ENCODE measurements around the gene GRB7.
"Not testable (repeated sequence)": the region's sequence is repeated elsewhere in the genome, so short reads cannot be mapped to it uniquely, and the experiment has no call there.

Gene GRB7

DNA sequence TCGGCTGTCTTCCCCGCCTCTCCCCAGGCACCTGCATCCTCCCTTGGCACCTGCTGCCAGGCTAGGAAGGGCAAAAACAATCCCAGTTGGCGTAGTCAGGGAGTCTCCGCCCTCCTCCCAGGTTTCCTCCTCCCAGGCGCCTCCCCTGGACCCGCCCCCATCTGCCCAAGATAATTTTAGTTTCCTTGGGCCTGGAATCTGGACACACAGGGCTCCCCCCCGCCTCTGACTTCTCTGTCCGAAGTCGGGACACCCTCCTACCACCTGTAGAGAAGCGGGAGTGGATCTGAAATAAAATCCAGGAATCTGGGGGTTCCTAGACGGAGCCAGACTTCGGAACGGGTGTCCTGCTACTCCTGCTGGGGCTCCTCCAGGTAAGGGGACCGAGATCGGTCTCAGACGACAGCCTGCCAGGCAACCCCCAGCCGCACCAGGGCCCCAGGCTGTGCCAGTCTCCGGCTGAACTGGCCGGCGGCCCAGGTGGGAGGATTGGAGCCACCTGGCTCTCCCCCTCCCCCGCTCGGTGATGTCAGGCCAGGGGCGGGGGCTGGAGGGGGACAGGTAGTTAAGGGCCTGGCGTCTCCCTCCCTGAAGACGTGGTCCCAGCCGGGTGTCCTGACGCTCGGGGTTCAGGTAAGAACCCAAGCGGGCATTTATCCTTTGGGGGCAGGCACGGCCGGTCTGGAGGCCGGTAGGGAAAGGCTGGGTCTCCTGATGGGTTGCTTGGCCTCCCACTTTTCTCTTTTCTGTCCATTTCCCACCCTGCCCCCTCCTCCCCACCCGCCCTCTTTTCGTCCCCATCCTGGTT, at the start of gene GRB7:
GRB7 (plus strand) TSS at position 179 of the 808 bp plus-strand sequence. CDS start 4,364 bp downstream, outside the sequence.
- no peak for DNase-seq (ENCODE audit: low spot score)

DNA sequence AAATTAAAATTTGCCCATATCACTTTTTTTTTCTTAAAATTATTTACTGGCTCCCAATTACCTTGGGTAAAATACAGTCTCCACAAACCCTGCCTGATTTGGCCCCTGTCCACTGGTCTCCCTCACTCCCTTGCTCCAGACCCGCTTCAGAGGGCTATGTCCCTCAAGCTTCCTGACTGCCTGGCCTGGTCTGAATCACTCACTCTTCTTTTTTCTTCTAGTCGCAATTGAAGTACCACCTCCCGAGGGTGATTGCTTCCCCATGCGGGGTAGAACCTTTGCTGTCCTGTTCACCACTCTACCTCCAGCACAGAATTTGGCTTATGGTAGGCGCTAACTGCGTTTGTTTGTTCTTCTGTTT, 49.3 kb upstream of the GRB7 start:
- no peak for DNase-seq (ENCODE audit: low spot score)

DNA sequence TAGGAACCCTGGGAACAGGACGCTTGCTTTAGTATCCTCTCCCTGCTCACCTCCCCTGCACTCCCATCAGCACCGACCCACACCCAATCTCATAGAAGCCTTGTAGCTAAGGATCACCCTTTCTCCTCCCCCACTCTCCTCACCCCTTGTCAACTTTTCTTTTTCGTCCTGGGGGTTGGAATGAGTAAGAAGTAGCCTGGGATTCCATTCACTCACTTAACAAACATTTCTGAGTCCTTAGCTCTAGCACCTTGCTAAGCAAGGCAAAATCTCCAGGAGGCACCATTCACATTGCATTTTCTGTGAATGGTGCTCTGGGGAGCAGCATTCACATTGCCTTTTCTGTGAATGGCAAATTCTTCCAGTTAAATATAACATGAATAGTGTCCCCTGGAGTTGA, 48.8 kb upstream of the GRB7 start:
- no peak for DNase-seq (ENCODE audit: low spot score)

- DNase-seq (ENCODE audit: low spot score), result no peak
These were observed 43.1 kb upstream of the GRB7 start for GRCh38 chr17:39694593-39694992.

DNA sequence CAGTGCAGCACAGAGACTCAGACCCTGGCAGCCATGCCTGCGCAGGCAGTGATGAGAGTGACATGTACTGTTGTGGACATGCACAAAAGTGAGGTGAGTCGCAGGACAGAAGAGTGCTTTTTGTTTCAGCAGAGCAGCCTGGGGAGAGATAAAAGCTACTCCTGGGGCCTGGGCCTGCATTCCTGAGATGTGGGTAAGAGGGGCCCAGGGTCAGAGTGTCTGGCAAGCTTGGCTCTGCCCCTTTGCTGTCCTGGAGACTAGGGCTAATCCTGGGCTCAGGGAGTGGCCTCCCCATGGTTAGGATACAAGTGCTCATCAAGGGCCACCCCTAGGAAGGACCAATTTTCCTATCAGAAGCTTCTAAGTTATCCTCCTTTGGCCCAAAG, 42.7 kb upstream of the GRB7 start:
- no peak for DNase-seq (ENCODE audit: low spot score)

GRCh38 chr17:39696731-39697130, 41.0 kb upstream of the GRB7 start:
- no peak for DNase-seq (ENCODE audit: low spot score)

DNA sequence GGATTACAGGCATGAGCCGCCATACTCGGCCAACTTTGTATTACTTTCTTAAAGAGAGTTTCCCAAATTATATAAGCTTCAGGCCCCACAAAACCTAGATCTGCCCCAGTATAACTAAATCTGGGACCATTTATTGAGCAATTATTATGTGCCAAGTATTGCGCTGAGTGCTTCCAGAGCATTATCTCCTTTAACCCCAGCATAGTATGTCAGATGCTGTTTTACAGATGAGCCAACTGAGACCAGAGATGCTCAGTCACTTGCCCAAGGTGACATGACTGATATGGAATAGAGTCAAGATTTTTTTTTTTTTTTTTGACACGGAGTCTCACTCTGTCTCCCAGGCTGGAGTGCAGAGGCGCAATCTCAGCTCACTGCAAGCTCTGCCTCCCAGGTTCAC, 39.8 kb upstream of the GRB7 start:
- DNase-seq (ENCODE audit: low spot score), result no peak

- not testable (repeated sequence) for DNase-seq (ENCODE audit: low spot score)
These were observed 38.5 kb upstream of the GRB7 start for GRCh38 chr17:39699157-39699817.

GRCh38 chr17:39699818-39700147, 38.0 kb upstream of the GRB7 start, which contains the start of gene ERBB2:
Gene ERBB2 (plus strand): TSS chr17:39700064. CDS start chr17:39700239, 175 bp downstream.
- DNase-seq (ENCODE audit: low spot score), result no peak

DNA sequence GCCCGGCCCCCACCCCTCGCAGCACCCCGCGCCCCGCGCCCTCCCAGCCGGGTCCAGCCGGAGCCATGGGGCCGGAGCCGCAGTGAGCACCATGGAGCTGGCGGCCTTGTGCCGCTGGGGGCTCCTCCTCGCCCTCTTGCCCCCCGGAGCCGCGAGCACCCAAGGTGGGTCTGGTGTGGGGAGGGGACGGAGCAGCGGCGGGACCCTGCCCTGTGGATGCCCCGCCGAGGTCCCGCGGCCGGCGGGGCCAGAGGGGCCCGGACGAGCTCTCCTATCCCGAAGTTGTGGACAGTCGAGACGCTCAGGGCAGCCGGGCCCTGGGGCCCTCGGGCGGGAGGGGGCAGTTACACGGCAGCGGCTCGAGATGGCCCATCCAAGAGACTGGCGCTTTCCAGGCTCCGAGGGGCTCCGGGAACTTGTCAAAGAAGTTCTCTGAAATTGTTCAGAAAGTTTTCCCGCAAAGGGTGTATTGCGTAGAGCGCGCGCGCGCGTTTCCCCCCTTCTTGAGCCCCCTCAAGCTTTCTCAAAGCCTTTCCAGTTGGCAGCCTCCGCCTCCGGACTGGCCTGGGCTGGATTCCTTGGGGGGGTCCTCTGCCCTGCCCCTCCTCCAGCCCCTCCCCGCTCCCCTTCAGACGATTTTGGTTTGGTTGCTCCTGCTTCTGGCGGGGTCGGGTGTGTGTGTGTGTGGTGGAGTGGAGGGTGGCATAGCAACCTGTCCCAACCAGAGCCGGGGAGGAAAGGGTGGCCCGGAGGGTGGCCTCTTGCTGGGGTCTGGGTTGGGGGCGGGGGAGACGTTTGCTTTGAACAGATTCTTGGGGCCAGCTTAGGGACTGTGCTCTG, 37.4 kb upstream of the GRB7 start:
- no peak for DNase-seq (ENCODE audit: low spot score)

- no peak for DNase-seq (ENCODE audit: low spot score)
These were observed 36.5 kb upstream of the GRB7 start for GRCh38 chr17:39701012-39701783.

DNA sequence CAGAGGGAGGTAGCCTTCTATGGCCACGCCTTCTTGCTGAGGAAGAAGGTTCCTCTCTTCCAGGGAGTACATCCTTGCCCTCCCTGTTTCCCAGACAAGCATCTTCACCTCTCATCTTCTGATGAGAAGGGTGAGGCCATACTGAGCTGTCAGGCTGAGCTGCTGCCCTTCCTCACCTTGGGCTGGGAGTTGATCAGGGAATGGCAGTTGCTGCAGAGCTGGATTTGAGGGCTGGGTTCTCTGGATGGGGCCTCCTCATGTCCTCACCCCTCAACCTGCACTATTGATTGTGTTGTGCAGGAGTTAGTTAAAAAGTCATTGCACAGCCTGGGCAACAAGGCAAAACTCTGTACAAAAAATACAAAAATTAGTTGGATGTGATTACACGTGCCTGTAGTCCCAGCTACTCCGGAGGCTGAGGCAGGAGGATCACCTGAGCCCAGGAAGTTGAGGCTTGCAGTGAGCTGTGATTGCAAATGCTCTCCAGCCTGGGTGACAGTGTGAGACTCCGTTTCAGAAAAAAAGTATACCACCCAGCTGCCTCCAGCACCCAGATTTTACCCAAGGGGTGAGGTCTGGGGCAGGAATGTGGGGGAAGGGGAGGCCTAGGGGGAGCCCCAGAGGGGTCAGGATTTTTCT, 35.8 kb upstream of the GRB7 start:
- DNase-seq (ENCODE audit: low spot score), result no peak

- DNase-seq (ENCODE audit: low spot score), result no peak
These were observed 34.5 kb upstream of the GRB7 start for GRCh38 chr17:39702901-39703893.

GRCh38 chr17:39703913-39704312, 33.8 kb upstream of the GRB7 start:
- no peak for DNase-seq (ENCODE audit: low spot score)

GRCh38 chr17:39704821-39705551, 32.8 kb upstream of the GRB7 start:
- DNase-seq (ENCODE audit: low spot score), result no peak

DNA sequence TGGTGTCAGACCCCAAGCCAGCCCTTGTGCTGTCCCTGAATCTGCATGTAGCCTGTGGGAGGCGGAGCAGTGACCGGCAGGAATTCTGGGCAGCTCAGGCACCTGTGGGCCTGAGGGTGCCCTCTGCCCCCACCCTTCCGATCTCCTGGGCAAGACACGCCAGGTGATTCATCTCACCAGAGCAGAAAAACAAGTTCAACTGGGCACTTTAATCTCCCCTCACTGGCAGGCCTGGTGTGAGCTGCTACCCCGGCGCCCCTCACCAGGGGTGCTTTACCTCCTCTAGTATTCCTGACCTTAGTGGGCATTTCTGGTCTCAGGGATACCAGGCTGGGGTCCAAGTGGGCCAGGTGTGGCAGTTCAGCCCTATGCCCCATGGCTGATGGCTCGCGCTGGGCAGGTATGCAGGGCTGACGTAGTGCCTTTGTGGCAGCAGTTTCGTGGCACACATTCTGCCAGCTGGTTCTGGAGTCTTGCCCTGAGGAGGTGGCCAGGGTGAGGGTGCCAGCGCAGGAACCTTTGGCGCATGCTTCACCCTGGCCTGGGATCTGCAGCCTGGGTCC, 31.9 kb upstream of the GRB7 start:
- no peak for DNase-seq (ENCODE audit: low spot score)

GRCh38 chr17:39706383-39706782, 31.4 kb upstream of the GRB7 start:
- no peak for DNase-seq (ENCODE audit: low spot score)

DNA sequence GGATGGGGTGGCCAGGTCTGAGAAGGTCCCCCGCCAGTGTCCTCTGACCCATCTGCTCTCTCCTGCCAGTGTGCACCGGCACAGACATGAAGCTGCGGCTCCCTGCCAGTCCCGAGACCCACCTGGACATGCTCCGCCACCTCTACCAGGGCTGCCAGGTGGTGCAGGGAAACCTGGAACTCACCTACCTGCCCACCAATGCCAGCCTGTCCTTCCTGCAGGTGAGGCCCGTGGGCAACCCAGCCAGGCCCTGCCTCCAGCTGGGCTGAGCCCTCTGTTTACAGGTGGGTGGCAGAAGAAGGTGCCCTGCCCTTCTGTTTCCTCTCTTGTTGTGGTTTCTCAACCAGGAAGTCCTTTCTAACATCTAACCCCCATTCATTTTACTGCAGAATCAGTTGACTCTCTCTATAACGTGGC, 30.8 kb upstream of the GRB7 start:
- DNase-seq (ENCODE audit: low spot score), result no peak

DNA sequence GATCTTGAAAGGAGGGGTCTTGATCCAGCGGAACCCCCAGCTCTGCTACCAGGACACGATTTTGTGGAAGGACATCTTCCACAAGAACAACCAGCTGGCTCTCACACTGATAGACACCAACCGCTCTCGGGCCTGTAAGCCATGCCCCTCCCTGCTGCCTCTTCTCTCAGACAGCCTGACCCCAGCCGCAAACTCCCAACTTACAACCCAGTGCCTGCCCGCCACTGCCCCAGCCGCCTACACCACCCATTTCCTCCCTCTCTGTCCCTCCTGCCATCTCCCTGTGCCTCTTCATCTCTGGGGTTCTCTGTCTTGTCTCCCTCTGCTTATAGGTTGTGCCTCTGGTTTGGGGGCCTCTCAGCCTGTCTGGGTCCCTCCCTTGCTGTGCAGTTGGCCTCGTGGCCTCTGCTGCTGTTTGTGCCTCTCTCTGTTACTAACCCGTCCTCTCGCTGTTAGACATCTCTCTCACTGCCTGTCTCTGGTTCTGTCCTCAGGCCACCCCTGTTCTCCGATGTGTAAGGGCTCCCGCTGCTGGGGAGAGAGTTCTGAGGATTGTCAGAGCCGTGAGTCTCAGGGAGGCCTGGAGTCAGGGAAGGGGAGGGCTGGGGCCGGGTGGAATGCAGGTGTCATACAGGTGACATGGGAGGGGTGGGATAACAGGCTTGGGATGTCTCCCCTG, 28.3 kb upstream of the GRB7 start:
- DNase-seq (ENCODE audit: low spot score), result no peak
